HL-60 (cell line): ENCODE data around the gene RASSF8.

Source experiments
- DNase-seq, 2 experiments: peaks; one replicate each; pipeline ENCODE4 v3.0.0-alpha.2; 2010 to 2020; ENCODE audit warnings: low read depth in 1 of 2, low spot score in 1 of 2
- H3K27ac ChIP-seq: fragments of 250-450 bp; sonication (Bioruptor Pico); replicated peaks from 2 replicates; pipeline ENCODE4 v1.5.1; 2020; ENCODE audit warnings: mild to moderate bottlenecking, moderate library complexity
- H3K27me3 ChIP-seq: fragments of 250-450 bp; sonication (Bioruptor Pico); 2 replicates; pipeline ENCODE4 v1.5.1; 2021; ENCODE audit warnings: mild to moderate bottlenecking, moderate library complexity; ENCODE audit not compliant: insufficient read depth, poor library complexity, severe bottlenecking
- H3K4me3 ChIP-seq: replicated peaks from 2 replicates; pipeline ENCODE4 v1.5.1; 2011; ENCODE audit warnings: mild to moderate bottlenecking, control low read depth, low read length; ENCODE audit not compliant: insufficient read depth
- CTCF ChIP-seq: IDR thresholded peaks from one replicate; pipeline ENCODE4 v1.5.1; 2011; ENCODE audit warnings: low read length, control low read depth, inconsistent platforms; ENCODE audit not compliant: insufficient read depth
- GABPA ChIP-seq: IDR thresholded peaks from 2 replicates; pipeline ENCODE4 v1.6.1; 2012; ENCODE audit warnings: low read depth
- POLR2AphosphoS5 ChIP-seq: IDR thresholded peaks from 2 replicates; pipeline ENCODE4 v1.6.1; 2012; ENCODE audit warnings: low read depth
- REST ChIP-seq: IDR thresholded peaks from 2 replicates; pipeline ENCODE4 v1.6.1; 2012; ENCODE audit warnings: low read depth; ENCODE audit not compliant: insufficient replicate concordance
- SPI1 ChIP-seq: IDR thresholded peaks from 2 replicates; pipeline ENCODE4 v1.6.1; 2012; ENCODE audit warnings: low read depth, mild to moderate bottlenecking, borderline replicate concordance

Gene RASSF8

GRCh38 chr12:26113181-26113654 is 154.7 kb downstream of the RASSF8 start:
- Histone ChIP-seq H3K4me3 (no peak overlapping the region), H3K27me3 (no peaks in the 10 kb centered on the region), H3K27ac (no peak overlapping the region)
- no peak for DNase-seq
- TF ChIP-seq GABPA = no peak
- no peak for TF ChIP-seq POLR2AphosphoS5
- no peak for TF ChIP-seq SPI1
- TF ChIP-seq REST = no peak
- no peak for TF ChIP-seq CTCF

GRCh38 chr12:26113853-26114719 is 155.6 kb downstream of the RASSF8 start:
- Histone ChIP-seq H3K27me3 (no peaks in the 10 kb centered on the region), H3K4me3 (peak overlapping the region; percentile 43), H3K27ac (peak overlapping the region; percentile 62)
- peak in 1 of 2 experiments; percentile 82 for DNase-seq
- TF ChIP-seq REST = no peak
- TF ChIP-seq POLR2AphosphoS5 = 0 out of 2 replicates have a peak, but pooled peaks have one; percentile 23

- no peak for DNase-seq
- H3K27ac ChIP-seq = peak overlapping the region; percentile 62
- no peak for TF ChIP-seq GABPA
- no peak for TF ChIP-seq SPI1
- TF ChIP-seq REST = no peak
- TF ChIP-seq CTCF = no peak
- no peak for TF ChIP-seq POLR2AphosphoS5
- peak overlapping the region; percentile 43 for H3K4me3 ChIP-seq
- H3K27me3 ChIP-seq = no peaks in the 10 kb centered on the region
These were observed 156.4 kb downstream of the RASSF8 start for GRCh38 chr12:26114720-26115401.
